Psoas muscle (tissue), 8 donors: ENCODE measurements around the gene NAIF1. TPM values are rescaled to one million over a fixed set of nuclear protein-coding genes. Genes with fewer than 3 reads are reported as not detected.

Experiments
- ATAC-seq, 4 donors: fragments of 200-7000 bp; cut with Tn5 transposase; one replicate each; pipeline ENCODE4 v1.9.1; 2020; ENCODE audit warnings: moderate library complexity in 3 of 4, mild to moderate bottlenecking in 2 of 4
- DNase-seq, 2 donors: peaks; one replicate each; pipeline ENCODE4 v3.0.0-alpha.2; 2020
- H3K27ac ChIP-seq: fragments of 200-600 bp; one replicate; pipeline ENCODE4 v1.8.0; 2022
- H3K27me3 ChIP-seq, 3 donors: fragments of 200-600 bp in 1 of 3; one replicate each; pipeline versions ENCODE4 v1.6.1 to v1.8.0; 2013 to 2022; ENCODE audit warnings: low read length in 2 of 3, mild to moderate bottlenecking in 2 of 3, moderate library complexity in 1 of 3; ENCODE audit not compliant: insufficient read depth in 3 of 3
- H3K36me3 ChIP-seq, 2 donors: fragments of 200-600 bp in 1 of 2; one replicate each; pipeline versions ENCODE4 v1.6.1 to v1.8.0; 2013 to 2022; ENCODE audit warnings: low read depth in 1 of 2, mild to moderate bottlenecking in 1 of 2, moderate library complexity in 1 of 2; ENCODE audit not compliant: insufficient read depth in 1 of 2
- H3K4me1 ChIP-seq: fragments of 200-600 bp; one replicate; pipeline ENCODE4 v1.8.0; 2022
- H3K4me3 ChIP-seq: fragments of 200-600 bp; one replicate; pipeline ENCODE4 v1.8.0; 2022; ENCODE audit warnings: mild to moderate bottlenecking
- H3K9me3 ChIP-seq: fragments of 200-600 bp; one replicate; pipeline ENCODE4 v1.8.0; 2022
- CTCF ChIP-seq: fragments of 200-600 bp; IDR thresholded peaks from one replicate; pipeline ENCODE4 v1.8.0; 2022; ENCODE audit warnings: antibody characterized with exemption
- WGBS, 3 donors: extraction: QIAGEN DNeasy Blood & Tissue Kit; methylation state at CpG; one replicate each; pipeline versions ENCODE4 v1.1.6 to v1.1.7; 2013; 5-methylcytosine and 5-hydroxymethylcytosine counted together
- intact Hi-C, 2 donors: fragments of 100-400 bp; cut with DNase I; formaldehyde crosslinking; loops; one replicate each; pipeline versions ENCODE4 v1.11.0 to v1.14.2; 2022
- polyA plus RNA-seq, 3 donors: library from polyadenylated mRNA; stranded (reverse); fragments of 200-250 nt; gene quantifications; one replicate each; pipeline ENCODE4 v1.2.3, GENCODE V29; 2013
- total RNA-seq, 4 donors: library from RNA; stranded (reverse); fragmentation: NEBNext Ultra II Directional in 2 of 4; extraction: Animal tissue kit (Norgen Biotek cat#: 25700) in 2 of 4; gene quantifications; one replicate each; pipeline versions ENCODE4 v1.2.1 to v1.2.4, GENCODE V29; 2021 to 2023
- donor health status: healthy with polysubstance abuse.
- donor health status: DM: no; HTN: no; CAD: no; lungs with moderate emphysema.
- donor health status: Bipolar disorder and iron deficiency.
- donor health status: healthy.
- donor health status: DM: yes; HTN: yes; CAD: no.
- donor health status: DM: no; HTN: no; CAD: no.
- donor health status: DM: no; HTN: no; CAD: no.
- donor health status: DM: yes; HTN: yes; CAD: no.

Gene NAIF1
- total and polyA plus RNA-seq, 7 donors, result 4.2 to 8.7 (median 6.3) TPM

- peaks cover 2 to 60% of the 10 kb centered on the region in 2 donors for H3K36me3 ChIP-seq
- ATAC-seq (no peak), DNase-seq (peak in 1 of 2 donors; percentile 57)
- no peak for TF ChIP-seq CTCF
- H3K9me3 ChIP-seq, result no peaks in the 10 kb centered on the region
- 36 to 48% (median 40%) methylated on average over 13 of the region's 13 CpGs for WGBS, 3 donors
- H3K27ac ChIP-seq, result peak overlapping the region; percentile 97
- peaks cover 89% of the 10 kb centered on the region for H3K4me1 ChIP-seq
- H3K27me3 ChIP-seq, result no peaks in the 10 kb centered on the region
- intact Hi-C loops, result loop anchor here in 1 of 2 donors (5.0 kb wide), 1 partner anchor 45 kb away; no protein-coding TSS in a partner anchor
- H3K4me3 ChIP-seq, result peak overlapping the region; percentile 70
These were observed 35.1 kb upstream of the NAIF1 start for GRCh38 chr9:128102196-128102595.

DNA sequence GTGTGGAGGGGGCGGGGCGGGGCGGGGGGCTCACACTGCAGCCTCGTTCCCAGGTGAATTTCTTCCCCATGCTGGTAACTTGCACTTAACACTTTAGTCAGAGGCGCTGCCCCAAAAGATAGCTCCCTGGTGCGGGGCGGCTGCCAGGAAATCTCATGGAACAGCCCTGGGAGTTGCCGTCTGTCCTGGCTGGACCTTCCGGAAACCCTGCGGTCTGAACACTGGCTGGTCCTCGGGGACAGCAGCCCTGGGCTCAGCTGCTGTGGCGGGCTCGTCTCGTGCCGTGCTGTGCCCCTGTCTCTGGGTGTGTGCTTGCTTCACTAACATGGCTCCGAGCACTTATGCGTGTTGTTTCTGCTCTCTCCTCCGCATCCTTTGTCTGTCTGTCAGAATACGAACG is 34.6 kb upstream of the NAIF1 start:
- intact Hi-C loops, result loop anchor here in 1 of 2 donors (5.0 kb wide), 1 partner anchor 44 kb away; no protein-coding TSS in a partner anchor
- 27 to 38% (median 28%) methylated on average over 20 of the region's 20 CpGs for WGBS, 3 donors
- H3K4me3 ChIP-seq, result peak overlapping the region; percentile 70
- no peaks in the 10 kb centered on the region for H3K27me3 ChIP-seq
- ATAC-seq (peak in 3 of 4 donors; percentile 15 to 24 (median 20)), DNase-seq (peak; percentile 70 to 86)
- H3K27ac ChIP-seq, result peak overlapping the region; percentile 97
- TF ChIP-seq CTCF, result no peak
- peaks cover 2 to 55% of the 10 kb centered on the region in 2 donors for H3K36me3 ChIP-seq
- peaks cover 87% of the 10 kb centered on the region for H3K4me1 ChIP-seq
- no peaks in the 10 kb centered on the region for H3K9me3 ChIP-seq

- 43 to 59% (median 47%) methylated on average over 12 of the region's 12 CpGs for WGBS, 3 donors
- peaks cover 0 to 51% of the 10 kb centered on the region in 2 donors for H3K36me3 ChIP-seq
- no peaks in the 10 kb centered on the region for H3K27me3 ChIP-seq
- intact Hi-C loops, result loop anchor here in 1 of 2 donors (5.0 kb wide), 1 partner anchor 44 kb away; no protein-coding TSS in a partner anchor
- ATAC-seq (no peak), DNase-seq (peak in 1 of 2 donors; percentile 39)
- H3K27ac ChIP-seq, result peak overlapping the region; percentile 97
- peaks cover 85% of the 10 kb centered on the region for H3K4me1 ChIP-seq
- peak overlapping the region; percentile 70 for H3K4me3 ChIP-seq
- no peak for TF ChIP-seq CTCF
- H3K9me3 ChIP-seq, result no peaks in the 10 kb centered on the region
These were observed 34.1 kb upstream of the NAIF1 start for GRCh38 chr9:128101231-128101661.

DNA sequence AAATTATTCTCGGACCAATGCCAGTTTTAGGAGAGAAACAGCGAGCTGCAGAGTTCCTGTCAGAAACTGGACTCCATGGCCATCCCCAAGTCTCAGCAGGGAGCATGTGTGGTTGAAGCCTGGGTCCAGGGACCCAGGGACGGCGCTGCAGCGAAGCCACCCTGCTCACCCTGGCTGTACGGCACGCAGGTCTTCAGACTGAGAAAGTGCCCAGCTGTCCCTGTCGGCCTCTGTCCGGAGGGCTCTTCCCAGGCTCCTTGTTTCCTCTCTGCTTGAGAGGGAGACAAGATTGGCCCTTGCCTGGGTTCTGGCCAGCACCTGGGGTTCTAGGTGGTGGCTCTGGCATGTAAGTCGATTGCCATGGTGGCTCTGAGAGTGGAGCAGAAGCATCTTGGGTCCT is 33.5 kb upstream of the NAIF1 start:
- peaks cover 79% of the 10 kb centered on the region for H3K4me1 ChIP-seq
- ATAC-seq (no peak), DNase-seq (no peak)
- TF ChIP-seq CTCF, result no peak
- intact Hi-C loops, result loop anchor here in 1 of 2 donors (5.0 kb wide), 1 partner anchor 43 kb away; no protein-coding TSS in a partner anchor
- peak overlapping the region; percentile 97 for H3K27ac ChIP-seq
- H3K36me3 ChIP-seq, result peaks cover 0 to 44% of the 10 kb centered on the region in 2 donors
- peak overlapping the region; percentile 70 for H3K4me3 ChIP-seq
- no peaks in the 10 kb centered on the region for H3K9me3 ChIP-seq
- 30 to 36% (median 35%) methylated on average over 10 of the region's 10 CpGs for WGBS, 3 donors
- no peaks in the 10 kb centered on the region for H3K27me3 ChIP-seq
